ENCODE results near the gene ANK2. TPM values are rescaled to one million over a fixed set of nuclear protein-coding genes. Genes with fewer than 3 reads are reported as not detected.

ANK2 gene
- total RNA-seq, 1 donor from 2014 or later: 77.8 TPM

DNA sequence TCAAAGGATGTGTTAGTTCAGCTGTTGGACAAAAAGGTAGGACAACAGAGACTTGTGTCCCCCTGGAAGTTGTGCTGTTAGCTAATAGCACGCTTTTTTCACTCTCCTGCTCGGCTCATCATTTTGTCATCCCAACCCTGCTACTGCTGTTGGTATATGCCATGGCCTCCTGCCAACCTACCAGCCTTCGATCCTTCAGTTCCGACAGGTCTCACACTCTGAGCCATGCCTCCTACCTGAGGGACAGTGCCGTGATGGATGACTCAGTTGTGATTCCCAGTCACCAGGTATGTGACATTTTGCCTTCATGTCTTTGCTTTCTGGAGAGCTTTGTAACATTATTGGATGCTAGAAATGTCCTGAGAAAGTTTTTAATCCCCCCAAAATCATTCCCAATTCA is 268.1 kb downstream of the ANK2 start:
- no peak for TF ChIP-seq EZH2 (IDR thresholded peaks at IDR 0.05; ENCODE audit: insufficient read depth, low read length)
- TF ChIP-seq, protein P1, sequence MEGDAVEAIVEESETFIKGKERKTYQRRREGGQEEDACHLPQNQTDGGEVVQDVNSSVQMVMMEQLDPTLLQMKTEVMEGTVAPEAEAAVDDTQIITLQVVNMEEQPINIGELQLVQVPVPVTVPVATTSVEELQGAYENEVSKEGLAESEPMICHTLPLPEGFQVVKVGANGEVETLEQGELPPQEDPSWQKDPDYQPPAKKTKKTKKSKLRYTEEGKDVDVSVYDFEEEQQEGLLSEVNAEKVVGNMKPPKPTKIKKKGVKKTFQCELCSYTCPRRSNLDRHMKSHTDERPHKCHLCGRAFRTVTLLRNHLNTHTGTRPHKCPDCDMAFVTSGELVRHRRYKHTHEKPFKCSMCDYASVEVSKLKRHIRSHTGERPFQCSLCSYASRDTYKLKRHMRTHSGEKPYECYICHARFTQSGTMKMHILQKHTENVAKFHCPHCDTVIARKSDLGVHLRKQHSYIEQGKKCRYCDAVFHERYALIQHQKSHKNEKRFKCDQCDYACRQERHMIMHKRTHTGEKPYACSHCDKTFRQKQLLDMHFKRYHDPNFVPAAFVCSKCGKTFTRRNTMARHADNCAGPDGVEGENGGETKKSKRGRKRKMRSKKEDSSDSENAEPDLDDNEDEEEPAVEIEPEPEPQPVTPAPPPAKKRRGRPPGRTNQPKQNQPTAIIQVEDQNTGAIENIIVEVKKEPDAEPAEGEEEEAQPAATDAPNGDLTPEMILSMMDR (IDR thresholded peaks at IDR 0.05; ENCODE audit: insufficient read depth, low read depth, low read length): no peak
- Mint-ChIP-seq H3K9me3 (ENCODE audit: unreplicated experiment) (no peaks in the 10 kb centered on the region), H3K36me3 (ENCODE audit: low read depth, unreplicated experiment) (no peaks in the 10 kb centered on the region), H3K27me3 (ENCODE audit: low read depth, unreplicated experiment) (no peaks in the 10 kb centered on the region), H3K27ac (ENCODE audit: unreplicated experiment) (no peak overlapping the region), H3K4me1 (ENCODE audit: low read depth, unreplicated experiment) (no peaks in the 10 kb centered on the region), H3K4me3 (ENCODE audit: unreplicated experiment) (no peak overlapping the region)
- H3K36me3 ChIP-seq (ENCODE audit: insufficient read depth, low read length): no peaks in the 10 kb centered on the region
- no peaks in the 10 kb centered on the region for H4K20me1 ChIP-seq (ENCODE audit: insufficient read depth, low read length)
- FAIRE-seq (no peak), DNase-seq (ENCODE audit: low read depth) (no peak)
- no peak overlapping the region for H3K9ac ChIP-seq (ENCODE audit: low read length)
- no peaks in the 10 kb centered on the region for H3K79me2 ChIP-seq (ENCODE audit: insufficient read depth, low read length)
- no peak overlapping the region for H3K4me3 ChIP-seq (ENCODE audit: insufficient read depth, low read depth, low read length)
- H3K4me1 ChIP-seq (ENCODE audit: insufficient read depth, low read length): no peaks in the 10 kb centered on the region
- H2AFZ ChIP-seq (ENCODE audit: low read depth, low read length): no peak overlapping the region
- no peaks in the 10 kb centered on the region for H3K9me3 ChIP-seq (ENCODE audit: insufficient read depth, low read depth, low read length)
- H3K4me2 ChIP-seq (ENCODE audit: low read length): no peak overlapping the region
- H3K27ac ChIP-seq (ENCODE audit: low read depth, low read length): no peak overlapping the region
- H3K27me3 ChIP-seq (ENCODE audit: insufficient read depth, low read length): no peaks in the 10 kb centered on the region

DNA sequence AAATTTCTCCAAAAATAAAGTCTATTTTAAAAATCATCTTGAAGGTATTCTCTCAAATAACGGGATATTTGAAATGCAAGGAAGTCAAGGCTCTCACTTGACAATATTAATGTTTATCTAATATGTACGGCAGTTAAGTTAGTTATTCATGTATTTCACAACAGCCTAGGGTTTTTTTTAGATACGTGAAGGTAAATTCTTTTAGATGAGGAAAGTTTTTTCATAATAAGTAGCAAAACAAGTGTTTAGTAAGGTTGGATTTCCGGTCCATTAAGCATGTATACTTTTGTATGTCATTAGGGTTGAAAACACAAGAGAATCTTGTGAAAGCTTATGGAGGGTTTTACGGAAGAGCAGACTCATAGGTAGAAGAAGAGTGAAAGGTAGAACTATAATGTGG is 273.3 kb downstream of the ANK2 start:
- no peaks in the 10 kb centered on the region for H3K4me1 Mint-ChIP-seq (ENCODE audit: low read depth, unreplicated experiment)
- Histone ChIP-seq H3K9ac (ENCODE audit: low read length) (no peak overlapping the region), H3K9me3 (ENCODE audit: insufficient read depth, low read depth, low read length) (no peaks in the 10 kb centered on the region), H3K79me2 (ENCODE audit: insufficient read depth, low read length) (no peaks in the 10 kb centered on the region), H3K36me3 (ENCODE audit: insufficient read depth, low read length) (no peaks in the 10 kb centered on the region), H3K4me3 (ENCODE audit: insufficient read depth, low read depth, low read length) (no peak overlapping the region), H3K27ac (ENCODE audit: low read depth, low read length) (no peak overlapping the region), H3K4me2 (ENCODE audit: low read length) (no peak overlapping the region), H3K4me1 (ENCODE audit: insufficient read depth, low read length) (no peaks in the 10 kb centered on the region), H2AFZ (ENCODE audit: low read depth, low read length) (no peak overlapping the region), H4K20me1 (ENCODE audit: insufficient read depth, low read length) (no peaks in the 10 kb centered on the region), H3K27me3 (ENCODE audit: insufficient read depth, low read length) (no peaks in the 10 kb centered on the region)
- FAIRE-seq (no peak), DNase-seq (ENCODE audit: low read depth) (no peak)
- no peak overlapping the region for H3K4me3 Mint-ChIP-seq (ENCODE audit: unreplicated experiment)
- no peak overlapping the region for H3K27ac Mint-ChIP-seq (ENCODE audit: unreplicated experiment)
- H3K36me3 Mint-ChIP-seq (ENCODE audit: low read depth, unreplicated experiment): no peaks in the 10 kb centered on the region
- H3K27me3 Mint-ChIP-seq (ENCODE audit: low read depth, unreplicated experiment): no peaks in the 10 kb centered on the region
- TF ChIP-seq, protein P1 (IDR thresholded peaks at IDR 0.05; ENCODE audit: insufficient read depth, low read depth, low read length): no peak
- H3K9me3 Mint-ChIP-seq (ENCODE audit: unreplicated experiment): no peaks in the 10 kb centered on the region

DNA sequence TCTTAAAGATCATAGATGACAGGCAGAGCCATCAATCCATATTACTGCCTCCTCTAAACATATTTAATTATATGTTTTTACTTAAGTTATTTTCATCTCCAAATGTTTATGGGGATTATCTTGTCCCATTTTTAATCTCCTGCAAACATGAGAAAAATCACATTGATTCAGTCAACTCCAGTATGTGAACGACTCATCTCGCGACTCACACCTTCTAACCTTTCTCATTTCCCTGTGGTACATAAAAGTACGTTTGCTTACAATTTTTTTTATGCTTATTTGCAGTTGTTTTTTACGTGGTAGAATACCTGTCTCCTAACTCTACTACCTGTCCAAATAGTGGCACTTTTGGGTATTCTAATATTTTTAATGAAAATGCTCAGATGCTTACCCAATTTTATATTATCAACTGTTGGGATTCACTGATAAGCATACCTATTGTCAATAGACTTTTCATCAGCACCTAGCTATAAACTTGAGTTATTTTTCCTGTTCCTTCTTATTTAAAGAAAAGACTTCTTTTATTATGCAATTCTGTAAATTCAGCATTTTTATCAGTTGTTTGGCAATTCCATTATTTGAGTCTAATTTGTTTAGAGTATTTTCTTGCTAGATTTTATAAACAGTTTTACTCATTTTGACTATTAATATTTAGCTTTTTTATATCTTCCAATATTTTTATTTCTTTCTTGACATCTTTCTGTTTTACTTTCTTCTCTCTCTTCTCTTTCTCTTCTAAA is 276.6 kb downstream of the ANK2 start:
- H3K4me1 Mint-ChIP-seq (ENCODE audit: low read depth, unreplicated experiment): no peaks in the 10 kb centered on the region
- H3K79me2 ChIP-seq (ENCODE audit: insufficient read depth, low read length): no peaks in the 10 kb centered on the region
- FAIRE-seq: no peak

More for the DNA sequence above, 276.6 kb downstream of the ANK2 start:
- no peaks in the 10 kb centered on the region for H3K27me3 ChIP-seq (ENCODE audit: insufficient read depth, low read length)
- H4K20me1 ChIP-seq (ENCODE audit: insufficient read depth, low read length): no peaks in the 10 kb centered on the region
- TF ChIP-seq EZH2 (IDR thresholded peaks at IDR 0.05; ENCODE audit: insufficient read depth, low read length): no peak
- TF ChIP-seq, protein P1 (IDR thresholded peaks at IDR 0.05; ENCODE audit: insufficient read depth, low read depth, low read length): no peak
- Mint-ChIP-seq H3K27me3 (ENCODE audit: low read depth, unreplicated experiment) (no peaks in the 10 kb centered on the region), H3K27ac (ENCODE audit: unreplicated experiment) (no peak overlapping the region), H3K36me3 (ENCODE audit: low read depth, unreplicated experiment) (peaks cover 3% of the 10 kb centered on the region), H3K4me3 (ENCODE audit: unreplicated experiment) (no peak overlapping the region), H3K9me3 (ENCODE audit: unreplicated experiment) (no peaks in the 10 kb centered on the region)
- H3K4me2 ChIP-seq (ENCODE audit: low read length): no peak overlapping the region
- no peak for DNase-seq (ENCODE audit: low read depth)
- H3K9me3 ChIP-seq (ENCODE audit: insufficient read depth, low read depth, low read length): no peaks in the 10 kb centered on the region
- H3K4me3 ChIP-seq (ENCODE audit: insufficient read depth, low read depth, low read length): no peak overlapping the region
- H2AFZ ChIP-seq (ENCODE audit: low read depth, low read length): no peak overlapping the region
- no peaks in the 10 kb centered on the region for H3K4me1 ChIP-seq (ENCODE audit: insufficient read depth, low read length)
- no peak overlapping the region for H3K27ac ChIP-seq (ENCODE audit: low read depth, low read length)
- H3K9ac ChIP-seq (ENCODE audit: low read length): no peak overlapping the region
- no peaks in the 10 kb centered on the region for H3K36me3 ChIP-seq (ENCODE audit: insufficient read depth, low read length)

Measured in astrocyte (in vitro differentiated cells and primary cell).